IPS-20b (cell line): Measurements from ENCODE around the gene SYT14.
"Not testable (repeated sequence)": the region's sequence is repeated elsewhere in the genome, so short reads cannot be mapped to it uniquely, and the experiment has no call there.

Source experiments
- H3K27ac ChIP-seq: one replicate; pipeline ENCODE4 v1.5.1; 2013; ENCODE audit warnings: low read length
- H3K27me3 ChIP-seq: 2 replicates; pipeline ENCODE4 v1.6.1; 2013; ENCODE audit warnings: mild to moderate bottlenecking, low read length, inconsistent platforms; ENCODE audit not compliant: insufficient read depth
- H3K36me3 ChIP-seq: 2 replicates; pipeline ENCODE4 v1.6.1; 2013; ENCODE audit warnings: low read depth, mild to moderate bottlenecking, inconsistent platforms, low read length, moderate library complexity; ENCODE audit not compliant: insufficient read depth
- H3K4me1 ChIP-seq: 2 replicates; pipeline ENCODE4 v1.6.1; 2013; ENCODE audit warnings: mild to moderate bottlenecking, control low read depth, inconsistent platforms, low read length, moderate library complexity; ENCODE audit not compliant: insufficient read depth
- H3K4me3 ChIP-seq: 2 replicates; pipeline ENCODE4 v1.5.1; 2013; ENCODE audit warnings: mild to moderate bottlenecking, low read length, inconsistent platforms
- H3K9ac ChIP-seq: 2 replicates; pipeline ENCODE4 v1.6.1; 2013; ENCODE audit warnings: low read depth, mild to moderate bottlenecking, inconsistent platforms, low read length, moderate library complexity
- H3K9me3 ChIP-seq: 2 replicates; pipeline ENCODE4 v1.6.1; 2013; ENCODE audit warnings: mild to moderate bottlenecking, low read depth, low read length, inconsistent platforms; ENCODE audit not compliant: insufficient read depth

Gene SYT14

GRCh38 chr1:209937996-209938959, at the start of gene SYT14:
Gene SYT14, plus strand, starts transcription at chr1:209938217. Its CDS starts 48 bp downstream, at chr1:209938265.
- peaks cover 21% of the 10 kb centered on the region for H3K27me3 ChIP-seq
- no peak within 1 kb of the TSS for H3K27ac ChIP-seq
- peak within 1 kb of the TSS; percentile 78 for H3K4me3 ChIP-seq
- no peaks in the 10 kb centered on the region for H3K36me3 ChIP-seq
- H3K9ac ChIP-seq = peak within 1 kb of the TSS; percentile 78; the same call in 1 of the 2 replicates
- H3K4me1 ChIP-seq = peaks cover 13% of the 10 kb centered on the region; the same call in 1 of the 2 replicates
- H3K9me3 ChIP-seq = no peaks in the 10 kb centered on the region

GRCh38 chr1:209888291-209889076, 49.5 kb upstream of the SYT14 start:
- not testable (repeated sequence) for H3K27ac ChIP-seq, H3K27me3 ChIP-seq, H3K36me3 ChIP-seq, H3K9ac ChIP-seq, H3K9me3 ChIP-seq, H3K4me3 ChIP-seq
- peaks cover 12% of the 10 kb centered on the region for H3K4me1 ChIP-seq

- peaks cover 8% of the 10 kb centered on the region for H3K4me1 ChIP-seq
- H3K27me3 ChIP-seq = no peaks in the 10 kb centered on the region
- no peak overlapping the region for H3K9ac ChIP-seq
- no peak overlapping the region for H3K4me3 ChIP-seq
- no peak overlapping the region for H3K27ac ChIP-seq
- no peaks in the 10 kb centered on the region for H3K9me3 ChIP-seq
- H3K36me3 ChIP-seq = no peaks in the 10 kb centered on the region
Measured at GRCh38 chr1:209889077-209889418, 49.0 kb upstream of the SYT14 start.

GRCh38 chr1:209890641-209891330, 47.2 kb upstream of the SYT14 start:
- Histone ChIP-seq H3K9me3 (no peaks in the 10 kb centered on the region), H3K27me3 (no peaks in the 10 kb centered on the region), H3K27ac (no peak overlapping the region), H3K36me3 (no peaks in the 10 kb centered on the region), H3K9ac (no peak overlapping the region), H3K4me1 (0 out of 2 replicates have a peak, but pooled peaks cover 3% of the 10 kb centered on the region), H3K4me3 (no peak overlapping the region)

- no peak overlapping the region for H3K4me3 ChIP-seq
- no peaks in the 10 kb centered on the region for H3K27me3 ChIP-seq
- H3K9me3 ChIP-seq = no peaks in the 10 kb centered on the region
- no peak overlapping the region for H3K27ac ChIP-seq
- no peaks in the 10 kb centered on the region for H3K36me3 ChIP-seq
- no peaks in the 10 kb centered on the region for H3K4me1 ChIP-seq
- H3K9ac ChIP-seq = no peak overlapping the region
Measured at GRCh38 chr1:209893751-209894150, 44.3 kb upstream of the SYT14 start.

GRCh38 chr1:209895709-209896108, 42.3 kb upstream of the SYT14 start:
- H3K4me3 ChIP-seq = no peak overlapping the region
- H3K4me1 ChIP-seq = no peaks in the 10 kb centered on the region
- H3K9me3 ChIP-seq = no peaks in the 10 kb centered on the region
- no peak overlapping the region for H3K9ac ChIP-seq
- no peak overlapping the region for H3K27ac ChIP-seq
- H3K27me3 ChIP-seq = no peaks in the 10 kb centered on the region
- H3K36me3 ChIP-seq = no peaks in the 10 kb centered on the region

- H3K36me3 ChIP-seq = no peaks in the 10 kb centered on the region
- no peaks in the 10 kb centered on the region for H3K9me3 ChIP-seq
- H3K27ac ChIP-seq = no peak overlapping the region
- no peak overlapping the region for H3K9ac ChIP-seq
- H3K4me1 ChIP-seq = no peaks in the 10 kb centered on the region
- H3K4me3 ChIP-seq = no peak overlapping the region
- H3K27me3 ChIP-seq = no peaks in the 10 kb centered on the region
Measured at GRCh38 chr1:209896346-209896745, 41.7 kb upstream of the SYT14 start.

- H3K4me3 ChIP-seq, H3K27me3 ChIP-seq, H3K9ac ChIP-seq, H3K9me3 ChIP-seq, H3K36me3 ChIP-seq, H3K27ac ChIP-seq, H3K4me1 ChIP-seq: not testable (repeated sequence)
Measured at GRCh38 chr1:209898271-209898670, 39.7 kb upstream of the SYT14 start.

- H3K36me3 ChIP-seq = not testable (repeated sequence)
Measured at GRCh38 chr1:209898851-209899250, 39.2 kb upstream of the SYT14 start.

GRCh38 chr1:209899948-209900347, 38.1 kb upstream of the SYT14 start:
- H3K27me3 ChIP-seq = no peaks in the 10 kb centered on the region
- H3K4me1 ChIP-seq = no peaks in the 10 kb centered on the region
- no peaks in the 10 kb centered on the region for H3K9me3 ChIP-seq
- H3K36me3 ChIP-seq = no peaks in the 10 kb centered on the region
- H3K4me3 ChIP-seq = no peak overlapping the region
- no peak overlapping the region for H3K9ac ChIP-seq
- H3K27ac ChIP-seq = no peak overlapping the region

More at GRCh38 chr1:209898851-209899250, 39.2 kb upstream of the SYT14 start:
- H3K9ac ChIP-seq, H3K27ac ChIP-seq, H3K9me3 ChIP-seq, H3K4me3 ChIP-seq, H3K4me1 ChIP-seq, H3K27me3 ChIP-seq: not testable (repeated sequence)

GRCh38 chr1:209900734-209901133, 37.3 kb upstream of the SYT14 start:
- Histone ChIP-seq H3K4me1 (no peaks in the 10 kb centered on the region), H3K9ac (no peak overlapping the region), H3K27me3 (no peaks in the 10 kb centered on the region), H3K27ac (no peak overlapping the region), H3K9me3 (no peaks in the 10 kb centered on the region), H3K36me3 (no peaks in the 10 kb centered on the region), H3K4me3 (no peak overlapping the region)
